ENCODE measurements around the gene RAB14.

The RAB14 gene

DNA sequence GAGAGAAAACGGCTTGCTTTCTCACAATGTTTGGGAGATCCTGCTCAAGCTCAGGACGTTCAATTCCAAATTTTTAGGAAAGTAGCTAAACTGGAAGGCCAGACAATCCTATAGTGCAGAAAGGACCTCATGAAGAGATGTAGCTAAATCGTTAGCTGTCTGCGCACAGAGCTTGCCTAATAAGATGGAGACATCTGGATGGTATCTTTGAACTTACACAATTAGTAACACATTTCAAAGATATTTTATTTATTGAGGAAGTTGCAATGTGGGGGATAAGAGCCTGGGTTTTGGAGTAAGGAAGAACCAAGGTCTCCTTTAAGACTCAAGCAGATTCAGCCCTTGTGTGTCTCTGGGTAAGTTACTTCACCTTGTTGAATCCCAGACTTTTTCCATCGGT is 28.6 kb upstream of the RAB14 start:
- no peak overlapping the region for H3K4me3 ChIP-seq (ENCODE audit: low read length)
- no peak for DNase-seq (ENCODE audit: low read depth)
- TF ChIP-seq, protein P1, sequence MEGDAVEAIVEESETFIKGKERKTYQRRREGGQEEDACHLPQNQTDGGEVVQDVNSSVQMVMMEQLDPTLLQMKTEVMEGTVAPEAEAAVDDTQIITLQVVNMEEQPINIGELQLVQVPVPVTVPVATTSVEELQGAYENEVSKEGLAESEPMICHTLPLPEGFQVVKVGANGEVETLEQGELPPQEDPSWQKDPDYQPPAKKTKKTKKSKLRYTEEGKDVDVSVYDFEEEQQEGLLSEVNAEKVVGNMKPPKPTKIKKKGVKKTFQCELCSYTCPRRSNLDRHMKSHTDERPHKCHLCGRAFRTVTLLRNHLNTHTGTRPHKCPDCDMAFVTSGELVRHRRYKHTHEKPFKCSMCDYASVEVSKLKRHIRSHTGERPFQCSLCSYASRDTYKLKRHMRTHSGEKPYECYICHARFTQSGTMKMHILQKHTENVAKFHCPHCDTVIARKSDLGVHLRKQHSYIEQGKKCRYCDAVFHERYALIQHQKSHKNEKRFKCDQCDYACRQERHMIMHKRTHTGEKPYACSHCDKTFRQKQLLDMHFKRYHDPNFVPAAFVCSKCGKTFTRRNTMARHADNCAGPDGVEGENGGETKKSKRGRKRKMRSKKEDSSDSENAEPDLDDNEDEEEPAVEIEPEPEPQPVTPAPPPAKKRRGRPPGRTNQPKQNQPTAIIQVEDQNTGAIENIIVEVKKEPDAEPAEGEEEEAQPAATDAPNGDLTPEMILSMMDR (conservative IDR thresholded peaks at IDR 0.05; ENCODE audit: low read depth, low read length): no peak

DNA sequence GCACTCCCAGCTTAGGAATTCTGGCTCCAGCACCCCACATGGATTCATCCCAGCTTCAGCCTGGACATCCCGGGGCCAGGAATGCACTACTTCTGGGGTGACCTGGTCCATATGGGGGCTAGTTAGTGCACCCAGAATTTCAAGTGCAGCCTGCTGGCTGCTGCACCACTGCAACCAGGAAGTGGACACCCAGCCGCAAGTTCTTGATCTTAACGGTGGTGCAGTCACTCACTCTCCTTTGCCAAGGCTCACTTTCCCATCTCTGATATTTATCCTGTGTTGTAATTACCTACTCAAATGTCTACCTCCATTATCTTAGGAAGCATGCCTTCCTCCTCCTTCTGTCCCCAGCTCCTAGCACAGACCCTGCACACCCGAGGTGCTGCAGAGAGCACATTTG is 26.2 kb upstream of the RAB14 start:
- TF ChIP-seq, protein P1 (conservative IDR thresholded peaks at IDR 0.05; ENCODE audit: low read depth, low read length): no peak
- DNase-seq (ENCODE audit: low read depth): no peak
- no peak overlapping the region for H3K4me3 ChIP-seq (ENCODE audit: low read length)

DNA sequence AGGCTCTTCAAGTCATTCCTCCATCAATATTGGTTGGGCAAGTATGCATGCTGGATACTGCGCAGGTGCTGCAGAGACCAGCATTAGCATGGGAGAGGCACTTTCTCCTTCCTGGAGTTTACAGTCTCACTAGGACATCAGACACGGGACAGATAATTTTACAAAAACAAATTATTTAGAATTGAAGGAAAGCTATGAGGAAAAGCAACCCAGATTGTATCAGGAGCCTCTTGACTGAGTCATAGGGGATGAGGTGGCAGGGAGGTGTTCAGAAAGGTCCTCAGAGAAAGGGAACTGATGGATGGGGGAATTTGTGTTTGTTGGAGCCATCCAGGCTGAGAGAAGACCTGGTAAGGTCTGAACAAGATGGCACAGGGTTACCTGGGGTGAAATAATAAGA is 24.5 kb upstream of the RAB14 start:
- no peak overlapping the region for H3K4me3 ChIP-seq (ENCODE audit: low read length)
- DNase-seq (ENCODE audit: low read depth): no peak
- TF ChIP-seq, protein P1 (conservative IDR thresholded peaks at IDR 0.05; ENCODE audit: low read depth, low read length): no peak

GRCh38 chr9:121225240-121225639 is 23.6 kb upstream of the RAB14 start:
- DNase-seq (ENCODE audit: low read depth): peak; percentile 39
- TF ChIP-seq, protein P1 (conservative IDR thresholded peaks at IDR 0.05; ENCODE audit: low read depth, low read length): no peak
- no peak overlapping the region for H3K4me3 ChIP-seq (ENCODE audit: low read length)

DNA sequence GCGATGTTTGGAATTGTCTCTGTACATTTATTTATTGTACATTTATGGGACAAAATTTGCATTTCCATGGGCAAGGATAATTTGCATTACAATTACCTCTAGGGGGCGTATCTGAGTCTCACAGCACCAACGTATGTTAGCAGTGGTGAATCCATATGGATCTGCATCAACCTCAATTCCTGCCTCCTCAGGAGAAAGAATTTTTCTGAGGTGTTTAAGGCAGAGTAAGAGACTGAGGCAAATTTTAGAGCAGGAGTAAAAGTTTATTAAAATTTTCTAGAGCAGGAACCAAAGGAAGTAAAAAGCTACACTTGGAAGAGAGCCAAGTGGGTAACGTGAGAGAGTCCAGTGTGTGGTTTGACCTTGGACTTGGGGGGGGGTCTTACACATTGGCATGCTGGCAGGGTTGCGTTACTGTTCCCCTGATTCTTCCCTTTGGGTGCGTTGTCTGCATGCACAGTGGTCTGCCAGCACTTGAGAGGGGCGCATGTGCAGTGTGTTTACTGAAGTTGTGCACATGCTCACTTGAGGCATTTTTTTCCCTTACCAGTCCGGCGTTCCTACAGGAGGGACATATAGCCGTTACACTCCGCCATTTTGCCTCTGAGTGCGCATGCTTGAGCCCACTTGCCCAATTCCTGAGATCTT is 21.0 kb upstream of the RAB14 start:
- no peak overlapping the region for H3K4me3 ChIP-seq (ENCODE audit: low read length)
- DNase-seq (ENCODE audit: low read depth): no peak
- TF ChIP-seq, protein P1 (conservative IDR thresholded peaks at IDR 0.05; ENCODE audit: low read depth, low read length): peak; percentile 73

- TF ChIP-seq, protein P1 (conservative IDR thresholded peaks at IDR 0.05; ENCODE audit: low read depth, low read length): no peak
These were observed 20.0 kb upstream of the RAB14 start for GRCh38 chr9:121221664-121222055.

GRCh38 chr9:121220996-121221663 is 19.5 kb upstream of the RAB14 start:
- no peak overlapping the region for H3K4me3 ChIP-seq (ENCODE audit: low read length)
- TF ChIP-seq, protein P1 (conservative IDR thresholded peaks at IDR 0.05; ENCODE audit: low read depth, low read length): no peak
- DNase-seq (ENCODE audit: low read depth): no peak

More at GRCh38 chr9:121221664-121222055, 20.0 kb upstream of the RAB14 start:
- no peak overlapping the region for H3K4me3 ChIP-seq (ENCODE audit: low read length)
- DNase-seq (ENCODE audit: low read depth): no peak
